Measurements from ENCODE around the gene ANKIB1.

The ANKIB1 gene

GRCh38 chr7:92275327-92275726 lies 29.6 kb downstream of the ANKIB1 start:
- no peak for DNase-seq

DNA sequence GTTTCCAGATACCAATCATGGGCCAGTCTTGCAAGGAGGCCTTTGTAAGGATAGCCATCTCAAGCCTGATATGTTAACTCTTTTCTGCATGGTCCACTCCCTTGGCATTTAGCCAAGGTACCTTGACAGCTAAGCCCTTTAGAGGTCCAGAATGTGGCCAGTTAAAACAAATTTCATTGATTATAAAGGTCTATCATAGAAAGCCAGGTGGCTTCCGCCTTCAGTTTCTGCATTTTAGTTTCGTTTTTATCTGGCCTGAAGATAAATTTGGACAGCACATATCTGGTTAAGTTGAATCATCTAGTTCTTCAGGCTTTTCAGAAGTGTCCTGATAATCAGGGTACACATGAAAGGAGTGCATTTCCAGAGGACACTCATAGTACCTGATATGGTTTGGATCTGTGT lies 30.7 kb downstream of the ANKIB1 start:
- DNase-seq: no peak

- DNase-seq: no peak
Observed at GRCh38 chr7:92279396-92280031, 33.7 kb downstream of the ANKIB1 start.

GRCh38 chr7:92281031-92281430 lies 35.3 kb downstream of the ANKIB1 start:
- DNase-seq: no peak

- DNase-seq: no peak
Observed at GRCh38 chr7:92282221-92282814, 36.5 kb downstream of the ANKIB1 start.

DNA sequence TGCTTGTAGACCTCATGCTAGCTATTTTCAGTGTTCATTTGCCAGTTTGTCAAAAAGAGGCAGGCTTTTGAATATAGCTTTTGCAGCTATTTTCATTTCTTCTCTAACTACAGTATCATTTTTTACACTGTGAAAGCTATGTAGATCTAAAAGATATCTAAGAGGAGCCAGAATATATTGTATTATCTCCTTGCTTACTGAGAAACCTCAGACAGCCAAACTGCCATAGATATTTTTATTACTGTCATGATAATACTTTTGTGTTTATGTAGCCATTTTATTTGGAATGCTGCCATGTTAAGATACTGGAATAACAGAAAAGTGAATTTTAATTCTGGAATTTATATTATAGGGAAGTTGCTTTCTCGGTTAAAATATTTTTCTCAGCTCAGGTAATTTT lies 37.2 kb downstream of the ANKIB1 start:
- DNase-seq: no peak

- DNase-seq: no peak
Observed at GRCh38 chr7:92289321-92289720, 43.5 kb downstream of the ANKIB1 start.

- no peak for DNase-seq
Observed at GRCh38 chr7:92292981-92293380, 47.2 kb downstream of the ANKIB1 start.

DNA sequence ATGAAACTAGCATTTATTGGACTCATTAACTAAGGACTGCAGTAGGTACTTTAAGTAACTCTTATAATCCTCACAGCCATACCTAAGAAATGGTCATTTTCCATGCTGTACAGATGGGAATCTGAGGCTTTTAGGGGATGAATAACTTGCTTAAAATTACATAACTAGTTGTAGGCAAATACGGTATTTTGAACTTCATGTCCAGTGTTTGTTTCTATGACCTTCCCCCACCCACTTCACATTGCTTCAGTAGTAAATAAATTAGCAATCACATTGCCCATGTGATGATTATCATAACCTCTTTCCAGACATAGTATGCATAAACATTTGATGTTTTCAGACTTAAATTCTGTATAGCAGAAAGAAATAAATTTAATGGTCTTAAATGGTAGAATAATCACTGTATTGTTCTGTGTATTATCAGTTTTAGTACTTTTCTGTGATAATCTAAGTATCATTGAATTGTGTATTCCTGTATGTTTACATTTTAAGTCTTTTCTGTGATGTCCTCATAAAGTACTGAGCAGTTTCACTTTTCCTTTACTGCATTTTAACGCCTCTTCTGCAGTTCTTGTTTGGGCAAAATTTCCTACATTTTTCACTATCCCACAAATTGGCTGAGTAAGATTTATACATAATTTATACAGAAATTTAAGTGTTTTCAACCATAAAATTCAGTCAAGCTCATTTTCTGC lies 48.3 kb downstream of the ANKIB1 start:
- peak; percentile 3 to 25 for DNase-seq

DNA sequence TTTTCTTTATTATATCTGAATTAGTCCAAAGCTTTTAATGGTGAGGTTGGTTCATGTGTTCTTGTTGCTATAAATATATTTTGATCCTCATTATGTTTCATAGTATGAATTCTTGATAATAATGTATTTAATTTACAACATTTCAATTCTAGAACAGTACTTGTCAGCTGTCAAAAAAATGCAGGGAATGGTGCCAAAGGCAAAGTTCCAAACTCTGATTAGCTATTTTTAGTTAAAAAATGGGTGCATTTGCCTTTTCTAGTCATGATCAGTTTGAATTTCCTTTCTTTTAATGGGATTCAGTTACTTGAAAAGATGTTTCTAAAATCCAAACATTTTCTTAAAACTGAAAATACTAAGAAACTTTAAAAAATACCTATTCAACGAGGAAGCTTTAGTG lies 49.6 kb downstream of the ANKIB1 start:
- no peak for DNase-seq

- no peak for DNase-seq
Observed at GRCh38 chr7:92296235-92296634, 50.5 kb downstream of the ANKIB1 start.

DNA sequence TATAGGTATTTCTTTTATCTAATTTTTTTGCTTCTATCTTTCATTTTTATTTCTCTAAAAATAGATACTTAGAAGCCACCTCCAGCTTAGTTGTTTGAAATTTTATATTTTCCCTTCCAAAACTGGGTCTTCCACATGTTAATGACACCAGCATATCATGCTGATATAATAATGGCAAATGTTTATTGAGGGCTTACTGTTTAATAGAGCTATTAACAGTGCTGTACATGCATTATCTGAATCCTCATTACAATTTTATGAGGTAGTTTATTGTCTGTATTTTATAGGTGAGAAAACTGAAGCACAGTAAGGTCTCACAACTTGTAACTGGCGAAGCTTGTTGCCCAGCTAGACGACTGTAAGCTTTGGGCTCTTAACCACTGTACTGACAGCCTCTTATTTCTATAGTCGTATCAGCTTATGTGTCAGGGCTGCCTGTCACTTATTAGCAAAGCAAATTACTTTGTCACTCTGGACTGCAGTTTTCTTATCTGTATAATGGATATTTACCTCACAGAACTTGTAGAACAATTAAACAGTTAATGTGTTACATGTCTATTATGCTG lies 51.2 kb downstream of the ANKIB1 start:
- DNase-seq: no peak

DNA sequence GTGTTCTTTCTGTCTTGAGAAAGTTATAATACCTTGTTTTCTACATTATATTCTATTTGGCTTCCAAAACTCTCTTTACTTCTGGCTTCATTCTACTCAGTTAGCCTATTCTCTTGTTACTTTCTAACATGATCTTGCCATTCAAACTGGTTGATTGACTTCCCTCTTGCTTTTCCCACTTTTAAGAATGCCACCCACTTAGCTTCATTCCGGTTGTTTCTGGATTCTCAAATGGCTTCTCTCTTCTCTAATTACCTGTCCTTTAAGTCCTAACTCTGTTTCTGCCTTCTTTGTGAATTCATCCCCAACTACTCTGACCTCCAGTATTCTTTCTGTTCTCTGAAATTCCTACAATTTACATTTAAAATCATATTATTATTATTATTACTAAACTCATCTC lies 52.0 kb downstream of the ANKIB1 start:
- DNase-seq: no peak

DNA sequence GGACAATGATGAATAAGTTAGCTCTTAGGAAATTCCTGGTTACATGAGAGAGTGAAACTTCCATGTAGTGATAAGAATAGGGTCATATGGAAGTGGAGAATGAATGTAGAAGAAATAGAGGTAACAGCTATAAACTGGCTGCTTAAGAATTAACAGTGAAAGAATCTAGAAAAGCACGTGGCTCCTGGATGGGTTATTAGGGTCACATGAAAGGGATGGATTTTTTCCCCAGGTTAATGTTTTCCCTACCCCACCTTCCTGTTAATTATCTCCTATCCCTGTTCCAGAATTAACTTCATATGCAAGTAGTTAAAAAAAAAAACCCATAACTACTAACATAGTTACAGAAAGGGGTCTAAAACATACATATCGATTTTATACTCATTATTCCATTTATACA lies 58.0 kb downstream of the ANKIB1 start:
- DNase-seq: no peak

GRCh38 chr7:92304406-92304893 lies 58.7 kb downstream of the ANKIB1 start:
- DNase-seq: no peak

- no peak for DNase-seq
Observed at GRCh38 chr7:92306153-92306552, 60.4 kb downstream of the ANKIB1 start.

DNA sequence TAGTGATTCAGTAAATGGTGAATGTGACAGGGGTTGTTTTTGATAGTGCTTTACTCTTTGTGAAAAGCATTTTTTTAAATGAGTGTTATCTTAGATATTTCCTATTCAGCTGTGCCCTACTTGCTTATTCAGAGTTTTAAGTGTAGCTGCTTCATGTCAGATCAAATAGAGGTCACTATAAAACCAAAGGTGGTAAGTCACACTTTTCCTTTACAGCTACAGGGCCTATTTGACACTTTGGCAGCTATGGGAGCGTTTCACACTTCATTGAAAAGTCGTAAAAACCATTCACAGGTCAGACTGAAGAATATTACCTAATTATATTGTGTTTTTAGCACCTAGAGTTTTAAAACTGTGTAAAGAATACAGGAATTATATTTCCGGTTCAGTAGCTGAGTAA lies 67.3 kb downstream of the ANKIB1 start:
- no peak for DNase-seq

- DNase-seq: no peak
Observed at GRCh38 chr7:92319243-92319642, 73.5 kb downstream of the ANKIB1 start.

DNA sequence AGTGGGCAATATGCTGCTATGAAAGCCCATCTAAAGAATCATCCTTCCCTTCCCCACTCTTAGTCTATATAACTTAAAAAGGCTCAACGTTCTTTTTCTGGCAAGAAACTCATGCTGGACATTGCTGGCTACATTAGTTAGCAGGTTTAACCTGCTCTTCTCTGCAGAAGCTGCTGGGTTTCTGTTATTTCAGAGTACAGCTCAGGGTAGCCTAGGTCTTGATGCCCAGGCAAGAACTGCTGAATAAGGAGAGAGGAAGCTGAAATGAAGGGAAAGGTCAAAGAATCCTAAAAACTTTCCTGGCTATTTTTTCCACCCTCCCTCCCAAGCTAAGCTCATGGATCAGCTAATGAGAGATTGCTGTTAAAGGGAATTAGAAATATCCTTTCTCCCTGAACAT lies 79.4 kb downstream of the ANKIB1 start:
- DNase-seq: no peak

DNA sequence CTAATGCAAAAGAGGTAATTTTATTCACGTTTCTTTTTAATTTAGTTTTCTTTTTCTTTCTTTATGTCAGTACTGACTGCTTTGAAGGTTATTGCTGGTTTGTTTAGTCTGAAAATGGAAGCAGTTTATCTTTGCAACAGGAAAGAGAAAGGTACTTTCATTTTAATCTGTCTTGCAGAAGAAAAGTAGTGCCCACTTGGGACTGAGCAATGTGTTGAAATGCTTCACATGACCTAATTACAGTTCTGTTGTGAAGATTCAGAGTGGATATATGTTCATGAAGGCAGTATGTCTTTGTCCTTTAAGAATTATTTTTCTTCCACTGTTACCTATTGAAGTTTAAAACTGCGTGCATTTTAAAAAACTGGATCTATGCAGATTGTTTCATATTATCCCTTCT lies 80.1 kb downstream of the ANKIB1 start:
- peak in 1 of 2 donors; percentile 41 for DNase-seq

DNA sequence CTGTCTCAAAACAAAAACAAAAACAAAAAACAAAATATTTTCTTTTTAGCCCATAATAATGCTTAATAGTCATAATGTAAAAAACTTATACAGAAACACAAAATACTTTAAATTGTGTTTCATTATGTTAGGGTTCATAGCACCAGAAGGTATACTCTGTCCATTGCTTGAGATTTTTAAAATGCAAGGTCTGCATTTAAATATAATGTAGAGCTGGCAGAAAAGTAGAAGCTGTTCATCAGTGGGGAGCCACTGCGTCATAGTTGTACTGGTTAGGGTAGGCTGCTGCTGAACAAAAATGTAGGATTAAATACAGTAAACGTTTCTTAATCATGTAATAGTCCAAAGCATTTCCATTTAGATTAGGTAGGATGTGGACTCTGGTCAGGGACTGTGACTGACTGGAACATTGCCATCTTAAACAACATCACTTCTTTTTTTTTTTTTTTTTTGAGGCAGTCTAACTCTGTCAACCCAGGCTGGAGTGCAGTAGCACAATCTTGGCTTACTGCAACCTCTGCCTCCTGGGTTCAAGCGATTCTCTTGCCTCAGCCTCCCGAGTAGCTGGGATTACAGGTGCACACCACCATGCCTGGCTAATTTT lies 85.2 kb downstream of the ANKIB1 start:
- no peak for DNase-seq

- no peak for DNase-seq
Observed at GRCh38 chr7:92331508-92331907, 85.7 kb downstream of the ANKIB1 start.

DNA sequence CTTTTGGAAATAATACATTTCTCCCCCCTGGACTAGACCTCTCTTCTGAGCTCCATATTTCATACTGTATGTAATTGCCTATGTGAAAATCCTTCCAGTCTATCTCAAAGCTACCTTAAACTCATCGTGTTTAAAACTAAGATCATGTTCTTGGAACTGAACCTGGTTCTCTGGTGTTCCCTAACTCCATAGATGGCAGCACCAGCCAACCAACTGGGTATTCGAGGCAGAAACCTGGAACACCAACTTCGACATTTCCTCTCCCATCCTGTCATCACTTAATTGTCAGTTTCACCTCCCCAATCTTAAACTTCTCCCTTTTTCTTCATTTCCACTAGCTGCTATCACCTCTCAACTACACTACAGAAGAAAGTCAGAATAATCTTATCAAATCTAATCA lies 87.0 kb downstream of the ANKIB1 start:
- DNase-seq: no peak

- DNase-seq: no peak
Observed at GRCh38 chr7:92333866-92334265, 88.1 kb downstream of the ANKIB1 start.

Measured in inflammatory macrophage treated with lipopolysaccharide for 1 hour (primary cell).